Upper lobe of left lung (tissue), 6 donors: Measurements from ENCODE around the gene MAMLD1. TPM values are rescaled to one million over a fixed set of nuclear protein-coding genes. Genes with fewer than 3 reads are reported as not detected.

ENCODE experiments used
- ATAC-seq, 2 donors: fragments of 200-7000 bp; cut with Tn5 transposase; one replicate each; pipeline ENCODE4 v1.9.1; 2022; ENCODE audit warnings: mild to moderate bottlenecking in 2 of 2, moderate library complexity in 2 of 2; ENCODE audit not compliant: low FRiP score in 2 of 2
- DNase-seq, 2 donors: peaks; one replicate each; pipeline ENCODE4 v3.0.0-alpha.2; 2019 to 2020
- H3K27ac ChIP-seq, 4 donors: fragments of 200-600 bp; sonication (generic); one replicate each; pipeline ENCODE4 v1.5.1; 2016 to 2019
- H3K27me3 ChIP-seq, 4 donors: fragments of 200-600 bp; sonication (generic); one replicate each; pipeline ENCODE4 v1.5.1; 2017 to 2019
- H3K36me3 ChIP-seq, 4 donors: fragments of 200-600 bp; sonication (generic); one replicate each; pipeline ENCODE4 v1.5.1; 2016 to 2019
- H3K4me1 ChIP-seq, 4 donors: fragments of 200-600 bp; sonication (generic); one replicate each; pipeline ENCODE4 v1.5.1; 2018 to 2019
- H3K4me3 ChIP-seq, 4 donors: fragments of 200-600 bp; sonication (generic); one replicate each; pipeline ENCODE4 v1.5.1; 2017 to 2019; ENCODE audit warnings: mild to moderate bottlenecking in 2 of 4, moderate library complexity in 1 of 4
- H3K9me3 ChIP-seq, 4 donors: fragments of 200-600 bp; sonication (generic); one replicate each; pipeline ENCODE4 v1.5.1; 2018 to 2019
- EP300 ChIP-seq, 4 donors: sonication (generic); formaldehyde crosslinking; IDR thresholded peaks; one replicate each; pipeline ENCODE4 v1.5.1; 2017; ENCODE audit warnings: antibody characterized with exemption in 4 of 4, control low read depth in 2 of 4
- POLR2A ChIP-seq, 4 donors: fragments of 450-650 bp; IDR thresholded peaks; one replicate each; pipeline ENCODE4 v1.5.1; 2016 to 2017; ENCODE audit warnings: antibody characterized with exemption in 4 of 4, mild to moderate bottlenecking in 2 of 4
- POLR2AphosphoS5 ChIP-seq, 2 donors: sonication (generic); formaldehyde crosslinking; IDR thresholded peaks; one replicate each; pipeline ENCODE4 v1.5.1; 2017; ENCODE audit warnings: antibody characterized with exemption in 2 of 2
- WGBS, 2 donors: methylation state at CpG; one replicate each; pipeline ENCODE4 v1.1.5; 2017 to 2018; 5-methylcytosine and 5-hydroxymethylcytosine counted together
- total RNA-seq, 6 donors: library from RNA; depleted of rRNA in 4 of 6; stranded (reverse); fragments of >200 nt in 4 of 6; gene quantifications; one replicate each; pipeline versions ENCODE4 v1.1.0 to v1.2.1, GENCODE V29; 2016 to 2021
- TF ChIP-seq, protein P1 (sequence below), 6 experiments: fragments of 450-650 bp in 4 of 6; fragments of 200-600 bp in 2 of 6; sonication (generic) in 2 of 6; IDR thresholded peaks; one replicate each; pipeline ENCODE4 v1.5.1; 2016 to 2019; ENCODE audit warnings: antibody characterized with exemption in 6 of 6
- donor health status: DM: no; HTN: no; CAD: no; lungs with moderate emphysema.
- donor health status: DM: no; HTN: yes; CAD: no; lungs with severe emphysema.

The MAMLD1 gene
- total RNA-seq, 6 donors from 2014 or later, result 1.1 to 7.8 (median 3.7) TPM

DNA sequence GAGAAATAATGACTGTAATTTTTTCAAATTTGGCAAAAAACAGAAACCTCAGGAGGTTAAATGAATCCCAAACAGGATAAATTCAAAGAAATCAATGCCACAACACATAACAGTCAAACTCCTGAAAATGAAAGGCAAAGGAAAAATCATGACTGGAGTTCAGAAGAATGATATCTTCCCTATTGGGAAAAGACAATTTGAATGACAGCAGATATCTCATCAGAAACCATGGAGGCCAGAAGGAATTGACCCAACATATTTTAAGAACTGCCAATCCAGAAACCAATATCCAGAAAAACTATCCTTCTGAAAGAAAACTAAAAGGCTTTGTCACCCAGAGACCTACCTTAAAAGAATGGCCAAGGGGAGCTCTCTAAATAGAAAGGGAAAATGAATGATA is 40.1 kb upstream of the MAMLD1 start:
- no peak for TF ChIP-seq POLR2A (IDR thresholded peaks at IDR 0.05)
- no peak for TF ChIP-seq POLR2AphosphoS5 (IDR thresholded peaks at IDR 0.05)
- no peak for TF ChIP-seq EP300 (IDR thresholded peaks at IDR 0.05)
- no peaks in the 10 kb centered on the region for H3K4me1 ChIP-seq
- no peak for DNase-seq
- no peaks in the 10 kb centered on the region for H3K36me3 ChIP-seq
- no peak overlapping the region for H3K27ac ChIP-seq
- H3K9me3 ChIP-seq, result no peaks in the 10 kb centered on the region
- no peak for ATAC-seq
- H3K27me3 ChIP-seq, result no peaks in the 10 kb centered on the region
- H3K4me3 ChIP-seq, result no peak overlapping the region

DNA sequence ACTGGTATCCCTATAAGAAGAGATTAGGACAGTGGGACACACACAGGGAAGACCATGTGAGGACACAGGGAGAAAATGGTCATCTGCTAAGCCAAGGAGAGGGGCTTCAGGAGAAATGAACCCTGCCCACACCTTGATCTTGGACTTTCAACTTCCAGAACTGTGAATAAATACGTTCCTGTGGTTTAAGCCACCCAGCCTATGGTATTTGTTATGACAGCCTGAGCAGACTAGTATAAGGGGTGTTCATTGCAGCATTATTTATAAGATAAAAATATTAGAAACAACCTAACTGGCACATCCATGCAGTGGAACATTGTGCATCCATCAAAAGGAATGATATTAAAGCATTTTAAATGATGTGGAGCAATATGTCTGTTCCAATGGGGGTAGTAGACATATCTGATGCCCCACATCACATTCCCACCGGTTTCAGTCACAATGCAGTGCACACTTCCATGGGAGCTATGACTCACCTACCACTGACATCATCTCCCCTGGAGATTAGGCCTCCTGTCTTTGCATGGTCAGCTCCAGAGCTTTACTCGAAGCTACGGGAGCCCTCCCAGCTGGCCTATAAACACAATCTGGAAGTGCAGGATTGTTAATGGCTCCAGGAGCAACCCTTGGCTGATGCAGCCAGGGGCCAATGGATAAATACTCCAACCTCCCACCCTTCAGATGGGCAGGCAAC is 38.9 kb upstream of the MAMLD1 start:
- H3K4me3 ChIP-seq, result no peak overlapping the region
- DNase-seq (no peak), ATAC-seq (no peak)
- no peak for TF ChIP-seq EP300 (IDR thresholded peaks at IDR 0.05)
- TF ChIP-seq, protein P1, sequence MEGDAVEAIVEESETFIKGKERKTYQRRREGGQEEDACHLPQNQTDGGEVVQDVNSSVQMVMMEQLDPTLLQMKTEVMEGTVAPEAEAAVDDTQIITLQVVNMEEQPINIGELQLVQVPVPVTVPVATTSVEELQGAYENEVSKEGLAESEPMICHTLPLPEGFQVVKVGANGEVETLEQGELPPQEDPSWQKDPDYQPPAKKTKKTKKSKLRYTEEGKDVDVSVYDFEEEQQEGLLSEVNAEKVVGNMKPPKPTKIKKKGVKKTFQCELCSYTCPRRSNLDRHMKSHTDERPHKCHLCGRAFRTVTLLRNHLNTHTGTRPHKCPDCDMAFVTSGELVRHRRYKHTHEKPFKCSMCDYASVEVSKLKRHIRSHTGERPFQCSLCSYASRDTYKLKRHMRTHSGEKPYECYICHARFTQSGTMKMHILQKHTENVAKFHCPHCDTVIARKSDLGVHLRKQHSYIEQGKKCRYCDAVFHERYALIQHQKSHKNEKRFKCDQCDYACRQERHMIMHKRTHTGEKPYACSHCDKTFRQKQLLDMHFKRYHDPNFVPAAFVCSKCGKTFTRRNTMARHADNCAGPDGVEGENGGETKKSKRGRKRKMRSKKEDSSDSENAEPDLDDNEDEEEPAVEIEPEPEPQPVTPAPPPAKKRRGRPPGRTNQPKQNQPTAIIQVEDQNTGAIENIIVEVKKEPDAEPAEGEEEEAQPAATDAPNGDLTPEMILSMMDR (IDR thresholded peaks at IDR 0.05), result no peak
- TF ChIP-seq POLR2A (IDR thresholded peaks at IDR 0.05), result no peak
- TF ChIP-seq POLR2AphosphoS5 (IDR thresholded peaks at IDR 0.05), result no peak
- H3K9me3 ChIP-seq, result no peaks in the 10 kb centered on the region
- H3K36me3 ChIP-seq, result no peaks in the 10 kb centered on the region
- no peaks in the 10 kb centered on the region for H3K27me3 ChIP-seq
- 62 to 92% methylated on average over 2 to 4 of the region's 4 CpGs for WGBS, 2 donors
- H3K4me1 ChIP-seq, result no peaks in the 10 kb centered on the region
- H3K27ac ChIP-seq, result no peak overlapping the region

DNA sequence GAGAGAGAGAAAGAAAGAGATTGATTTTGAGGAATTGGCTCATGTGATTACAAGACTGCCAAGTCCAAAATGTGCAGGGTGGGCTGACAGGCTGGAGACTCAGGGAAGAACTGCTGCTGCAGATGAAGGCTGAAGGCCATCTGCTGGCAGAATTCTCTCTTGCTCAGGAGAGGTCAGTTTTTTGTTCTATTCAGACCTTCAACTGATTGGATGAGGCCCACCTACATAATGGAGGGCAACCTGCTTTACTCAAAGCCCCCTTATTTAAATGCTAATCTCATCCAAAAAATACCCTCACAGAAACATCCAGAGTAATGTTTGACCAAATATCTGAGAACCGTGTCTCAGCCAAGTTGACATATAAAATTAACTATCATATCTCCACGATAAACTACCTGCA is 38.2 kb upstream of the MAMLD1 start:
- H3K36me3 ChIP-seq, result no peaks in the 10 kb centered on the region
- no peaks in the 10 kb centered on the region for H3K9me3 ChIP-seq
- no peak for ATAC-seq
- H3K27ac ChIP-seq, result no peak overlapping the region
- 84 to 96% methylated on average over 2 of the region's 2 CpGs for WGBS, 2 donors
- TF ChIP-seq EP300 (IDR thresholded peaks at IDR 0.05) (no peak), POLR2A (IDR thresholded peaks at IDR 0.05) (no peak), POLR2AphosphoS5 (IDR thresholded peaks at IDR 0.05) (no peak)
- TF ChIP-seq, protein P1 (IDR thresholded peaks at IDR 0.05), result no peak
- no peaks in the 10 kb centered on the region for H3K27me3 ChIP-seq
- H3K4me3 ChIP-seq, result no peak overlapping the region
- H3K4me1 ChIP-seq, result no peaks in the 10 kb centered on the region
- DNase-seq, result no peak

DNA sequence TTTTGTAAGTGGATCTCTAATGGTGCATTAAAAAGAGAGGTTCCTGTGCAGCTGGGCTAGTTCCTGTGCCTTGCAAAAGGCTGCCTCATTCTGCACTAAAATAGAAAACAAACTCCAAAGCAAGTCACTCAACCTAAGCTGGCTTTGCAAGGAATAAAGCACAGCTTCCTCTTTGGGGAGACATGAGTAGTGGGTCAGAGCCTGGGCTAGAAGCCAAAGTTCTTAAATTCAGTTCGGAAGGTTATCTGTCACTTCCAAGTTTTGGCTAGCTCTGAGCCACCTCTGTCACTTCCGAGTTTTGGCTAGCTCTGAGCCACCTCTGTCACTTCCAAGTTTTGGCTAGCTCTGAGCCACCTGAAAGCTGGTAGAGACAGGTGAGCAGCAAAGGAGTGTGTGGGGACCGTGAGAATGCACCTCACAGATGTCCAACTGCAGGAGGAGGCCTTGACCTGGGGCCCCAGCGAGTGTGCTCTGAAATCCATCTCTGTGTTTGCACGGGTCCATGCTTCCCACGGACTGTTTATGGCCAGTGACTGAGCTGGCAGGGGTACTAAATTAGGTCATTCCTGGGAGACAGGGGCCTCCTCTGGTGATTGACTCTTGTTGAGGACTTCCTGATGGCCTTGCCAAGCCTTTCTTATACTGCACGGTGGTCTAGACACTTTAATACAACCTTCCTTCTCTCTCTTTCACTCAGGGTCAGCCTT is 36.4 kb upstream of the MAMLD1 start:
- H3K4me3 ChIP-seq, result no peak overlapping the region
- DNase-seq, result no peak

DNA sequence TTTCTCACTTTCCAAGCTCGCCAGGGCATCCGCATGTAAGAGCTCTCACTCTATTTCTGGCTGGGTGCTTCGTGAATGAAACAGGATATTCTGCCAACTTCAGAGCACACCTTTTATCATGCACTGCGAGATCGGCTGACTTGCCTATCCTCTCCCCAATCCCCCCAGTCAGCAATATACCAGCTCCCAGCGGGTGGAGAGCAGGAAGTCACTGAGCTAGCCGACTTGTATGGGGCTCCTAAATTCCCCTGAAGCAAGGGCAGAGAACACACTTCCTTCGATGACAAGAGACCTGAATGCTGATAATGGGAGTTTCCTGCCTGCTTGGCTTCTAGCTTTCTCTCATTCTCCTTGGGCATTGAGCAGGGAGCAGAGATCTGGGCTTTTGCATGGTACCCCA is 33.8 kb upstream of the MAMLD1 start:
- 40 to 53% methylated on average over 3 to 8 of the region's 8 CpGs for WGBS, 2 donors
- H3K4me1 ChIP-seq, result no peaks in the 10 kb centered on the region
- H3K27ac ChIP-seq, result no peak overlapping the region
- H3K4me3 ChIP-seq, result no peak overlapping the region
- H3K36me3 ChIP-seq, result no peaks in the 10 kb centered on the region
- no peak for ATAC-seq
- H3K27me3 ChIP-seq, result no peaks in the 10 kb centered on the region
- TF ChIP-seq POLR2A (IDR thresholded peaks at IDR 0.05) (no peak), POLR2AphosphoS5 (IDR thresholded peaks at IDR 0.05) (no peak), EP300 (IDR thresholded peaks at IDR 0.05) (no peak)
- TF ChIP-seq, protein P1 (IDR thresholded peaks at IDR 0.05), result no peak
- no peaks in the 10 kb centered on the region for H3K9me3 ChIP-seq
- no peak for DNase-seq

More for the DNA sequence above, 36.4 kb upstream of the MAMLD1 start:
- no peaks in the 10 kb centered on the region for H3K27me3 ChIP-seq
- no peaks in the 10 kb centered on the region for H3K4me1 ChIP-seq
- 14 to 39% methylated on average over 1 to 7 of the region's 7 CpGs for WGBS, 2 donors
- no peaks in the 10 kb centered on the region for H3K36me3 ChIP-seq
- no peak overlapping the region for H3K27ac ChIP-seq
- ATAC-seq, result no peak
- TF ChIP-seq EP300 (IDR thresholded peaks at IDR 0.05) (no peak), POLR2A (IDR thresholded peaks at IDR 0.05) (no peak), POLR2AphosphoS5 (IDR thresholded peaks at IDR 0.05) (no peak)
- TF ChIP-seq, protein P1 (IDR thresholded peaks at IDR 0.05), result no peak
- H3K9me3 ChIP-seq, result no peaks in the 10 kb centered on the region
